Subcutaneous adipose tissue (tissue), 4 donors: ENCODE measurements around the gene CBFA2T3. TPM values are rescaled to one million over a fixed set of nuclear protein-coding genes. Genes with fewer than 3 reads are reported as not detected.

ENCODE experiments used
- CTCF ChIP-seq: fragments of 450-650 bp; IDR thresholded peaks from one replicate; pipeline ENCODE4 v1.5.1; 2016; ENCODE audit warnings: low read depth, mild to moderate bottlenecking, control low read depth, antibody characterized with exemption, moderate library complexity
- total RNA-seq, 4 donors: library from RNA; depleted of rRNA; stranded (reverse); fragments of >200 nt; gene quantifications; one replicate each; pipeline ENCODE4 v1.1.0, GENCODE V29; 2016

Gene CBFA2T3
- total RNA-seq, 4 donors from 2014 or later: 0.49 to 6.6 (median 1.1) TPM

- no peak for TF ChIP-seq CTCF
Observed at GRCh38 chr16:88830783-88831182, 146.2 kb downstream of the CBFA2T3 start.

- no peak for TF ChIP-seq CTCF
Observed at GRCh38 chr16:88830258-88830657, 146.7 kb downstream of the CBFA2T3 start.

- TF ChIP-seq CTCF: no peak
Observed at GRCh38 chr16:88828711-88829110, 148.3 kb downstream of the CBFA2T3 start.

- no peak for TF ChIP-seq CTCF
Observed at GRCh38 chr16:88827727-88828126, 149.3 kb downstream of the CBFA2T3 start.

GRCh38 chr16:88826070-88826840 lies 150.8 kb downstream of the CBFA2T3 start:
- no peak for TF ChIP-seq CTCF

- TF ChIP-seq CTCF: no peak
Observed at GRCh38 chr16:88825146-88825545, 151.9 kb downstream of the CBFA2T3 start.

Other genes starting within 250 kb of the CBFA2T3 start
- gene PIEZO1, start 192.0 kb downstream of the CBFA2T3 start, total RNA-seq: 100 to 1,000 TPM; 101 to 364 (median 121) TPM
- gene CDT1, start 173.4 kb downstream of the CBFA2T3 start, total RNA-seq: 1 to 10 TPM in 2 of 4 donors, not detected in 2; 1.1 to 2.0 TPM
- 100 to 1,000 TPM in 2 of 4 donors, 10 to 100 TPM in 2; 74.8 to 135 (median 101) TPM for gene APRT, start 165.3 kb downstream of the CBFA2T3 start, total RNA-seq
- gene GALNS, start 120.3 kb downstream of the CBFA2T3 start, total RNA-seq: 10 to 100 TPM; 17.2 to 48.6 (median 18.2) TPM
- 10 to 100 TPM; 30.9 to 49.4 (median 35.4) TPM for gene TRAPPC2L, start 120.1 kb downstream of the CBFA2T3 start, total RNA-seq
- gene PABPN1L, start 110.5 kb downstream of the CBFA2T3 start, total RNA-seq: not detected
- gene ACSF3, start 116.6 kb upstream of the CBFA2T3 start, total RNA-seq: 10 to 100 TPM; 17.4 to 40.1 (median 22.5) TPM
- not detected for gene CDH15, start 194.5 kb upstream of the CBFA2T3 start, total RNA-seq
- gene SLC22A31, start 223.3 kb upstream of the CBFA2T3 start, total RNA-seq: not detected
- 10 to 100 TPM in 2 of 4 donors, 1 to 10 TPM in 2; 7.5 to 23.3 (median 11.9) TPM for gene ZNF778, start 240.5 kb upstream of the CBFA2T3 start, total RNA-seq